HG03521 (cell line): ENCODE results near the gene FBXL17.

Experiments
- ATAC-seq: cut with Tn5 transposase; IDR thresholded peaks from one replicate; pipeline ENCODE4 v1.9.1; 2021; ENCODE audit warnings: mild to moderate bottlenecking, moderate library complexity; ENCODE audit not compliant: unreplicated experiment

The FBXL17 gene

GRCh38 chr5:108251350-108251749, 130.5 kb downstream of the FBXL17 start:
- ATAC-seq: no peak

GRCh38 chr5:108249785-108250426, 132.0 kb downstream of the FBXL17 start:
- no peak for ATAC-seq

GRCh38 chr5:108249095-108249784, 132.7 kb downstream of the FBXL17 start:
- ATAC-seq: no peak

GRCh38 chr5:108238936-108239887, 142.7 kb downstream of the FBXL17 start:
- ATAC-seq: no peak

GRCh38 chr5:108238461-108238860, 143.4 kb downstream of the FBXL17 start:
- no peak for ATAC-seq

GRCh38 chr5:108233617-108234155, 148.2 kb downstream of the FBXL17 start:
- ATAC-seq: no peak

- ATAC-seq: no peak
These were observed 149.1 kb downstream of the FBXL17 start for GRCh38 chr5:108232805-108233204.

GRCh38 chr5:108222011-108222410, 159.9 kb downstream of the FBXL17 start:
- no peak for ATAC-seq

- ATAC-seq: no peak
These were observed 161.1 kb downstream of the FBXL17 start for GRCh38 chr5:108220834-108221233.

- no peak for ATAC-seq
These were observed 165.0 kb downstream of the FBXL17 start for GRCh38 chr5:108216890-108217289.

- no peak for ATAC-seq
These were observed 167.0 kb downstream of the FBXL17 start for GRCh38 chr5:108214857-108215256.

GRCh38 chr5:108212775-108213346, 169.0 kb downstream of the FBXL17 start:
- no peak for ATAC-seq

- no peak for ATAC-seq
These were observed 175.2 kb downstream of the FBXL17 start for GRCh38 chr5:108206707-108207106.

- no peak for ATAC-seq
These were observed 180.2 kb downstream of the FBXL17 start for GRCh38 chr5:108201721-108202120.

GRCh38 chr5:108196276-108196675, 185.6 kb downstream of the FBXL17 start:
- no peak for ATAC-seq

- no peak for ATAC-seq
These were observed 188.7 kb downstream of the FBXL17 start for GRCh38 chr5:108193021-108193795.

- ATAC-seq: no peak
These were observed 197.0 kb downstream of the FBXL17 start for GRCh38 chr5:108184940-108185339.

- ATAC-seq: no peak
These were observed 199.9 kb downstream of the FBXL17 start for GRCh38 chr5:108181975-108182374.

- no peak for ATAC-seq
These were observed 207.6 kb downstream of the FBXL17 start for GRCh38 chr5:108174286-108174685.

- no peak for ATAC-seq
These were observed 210.1 kb downstream of the FBXL17 start for GRCh38 chr5:108171759-108172158.
